ENCODE data around the gene TEAD1. TPM values are rescaled to one million over a fixed set of nuclear protein-coding genes. Genes with fewer than 3 reads are reported as not detected.

The TEAD1 gene
- total RNA-seq, 2 experiments from 2014 or later: 0.59 to 0.65 TPM

- H3K36me3 Mint-ChIP-seq (ENCODE audit: low read depth): no peaks in the 10 kb centered on the region
- POLR2A ChIA-PET: no interaction called here
- H3K27ac Mint-ChIP-seq: no peak overlapping the region
- peaks cover 20% of the 10 kb centered on the region for H3K4me1 Mint-ChIP-seq
- no peak for ATAC-seq
- H3K4me3 Mint-ChIP-seq: no peak overlapping the region
- H3K9me3 Mint-ChIP-seq (ENCODE audit: low read depth): no peaks in the 10 kb centered on the region
- CTCF ChIA-PET: no interaction called here
- no peak for DNase-seq
- H3K27me3 Mint-ChIP-seq: peaks cover 55% of the 10 kb centered on the region
- intact Hi-C loops (cut with DNase I, micrococcal nuclease): no loop called here
These were observed 40.9 kb downstream of the TEAD1 start for GRCh38 chr11:12715131-12715530.

GRCh38 chr11:12715941-12716340, 41.7 kb downstream of the TEAD1 start:
- POLR2A ChIA-PET: no interaction called here
- ATAC-seq (no peak), DNase-seq (no peak)
- Mint-ChIP-seq H3K36me3 (ENCODE audit: low read depth) (no peaks in the 10 kb centered on the region), H3K9me3 (ENCODE audit: low read depth) (no peaks in the 10 kb centered on the region), H3K4me3 (no peak overlapping the region), H3K27ac (no peak overlapping the region), H3K4me1 (peaks cover 20% of the 10 kb centered on the region), H3K27me3 (peaks cover 57% of the 10 kb centered on the region)
- intact Hi-C loops (cut with DNase I, micrococcal nuclease): no loop called here
- CTCF ChIA-PET: no interaction called here

- Mint-ChIP-seq H3K27ac (no peak overlapping the region), H3K4me3 (no peak overlapping the region), H3K9me3 (ENCODE audit: low read depth) (no peaks in the 10 kb centered on the region), H3K27me3 (peaks cover 62% of the 10 kb centered on the region), H3K36me3 (ENCODE audit: low read depth) (no peaks in the 10 kb centered on the region), H3K4me1 (peaks cover 20% of the 10 kb centered on the region)
- intact Hi-C loops (cut with DNase I, micrococcal nuclease): no loop called here
- DNase-seq (no peak), ATAC-seq (no peak)
- POLR2A ChIA-PET: no interaction called here
- CTCF ChIA-PET: no interaction called here
These were observed 42.6 kb downstream of the TEAD1 start for GRCh38 chr11:12716816-12717215.

- Mint-ChIP-seq H3K4me3 (no peak overlapping the region), H3K9me3 (ENCODE audit: low read depth) (no peaks in the 10 kb centered on the region), H3K4me1 (peaks cover 20% of the 10 kb centered on the region), H3K27ac (no peak overlapping the region), H3K27me3 (peaks cover 67% of the 10 kb centered on the region), H3K36me3 (ENCODE audit: low read depth) (no peaks in the 10 kb centered on the region)
- ATAC-seq (peak; percentile 99), DNase-seq (peak; percentile 81)
- ChIA-PET POLR2A (no interaction called here), CTCF (no interaction called here)
- intact Hi-C loops (cut with DNase I, micrococcal nuclease): loop anchor here in 1 of 2 experiments (1.0 kb wide), 1 partner anchor 44 kb away; the partner anchor contains the start of gene TEAD1
These were observed 43.6 kb downstream of the TEAD1 start for GRCh38 chr11:12717851-12718291.

GRCh38 chr11:12719221-12719620, 45.0 kb downstream of the TEAD1 start:
- H3K4me1 Mint-ChIP-seq: peaks cover 20% of the 10 kb centered on the region
- ATAC-seq (no peak), DNase-seq (no peak)
- H3K4me3 Mint-ChIP-seq: no peak overlapping the region
- H3K27ac Mint-ChIP-seq: no peak overlapping the region
- H3K36me3 Mint-ChIP-seq (ENCODE audit: low read depth): no peaks in the 10 kb centered on the region
- intact Hi-C loops (cut with DNase I, micrococcal nuclease): no loop called here
- peaks cover 72% of the 10 kb centered on the region for H3K27me3 Mint-ChIP-seq
- H3K9me3 Mint-ChIP-seq (ENCODE audit: low read depth): no peaks in the 10 kb centered on the region
- POLR2A ChIA-PET: interaction anchor here (0.6 kb wide), 1 partner anchor 14 kb away, joined by 6 read pairs; no protein-coding TSS in a partner anchor
- CTCF ChIA-PET: no interaction called here

- ChIA-PET CTCF (interaction anchor here (1.2 kb wide), 1 partner anchor 120 kb away, joined by 3 read pairs; no protein-coding TSS in a partner anchor), POLR2A (no interaction called here)
- Mint-ChIP-seq H3K36me3 (ENCODE audit: low read depth) (no peaks in the 10 kb centered on the region), H3K27me3 (peaks cover 63% of the 10 kb centered on the region), H3K27ac (no peak overlapping the region), H3K4me3 (no peak overlapping the region), H3K9me3 (ENCODE audit: low read depth) (no peaks in the 10 kb centered on the region), H3K4me1 (peaks cover 19% of the 10 kb centered on the region)
- intact Hi-C loops (cut with DNase I, micrococcal nuclease): no loop called here
- no peak for ATAC-seq
- no peak for DNase-seq
These were observed 47.8 kb downstream of the TEAD1 start for GRCh38 chr11:12721816-12722604.

GRCh38 chr11:12723421-12724300, 49.4 kb downstream of the TEAD1 start:
- intact Hi-C loops (cut with DNase I, micrococcal nuclease): no loop called here
- no peak overlapping the region for H3K27ac Mint-ChIP-seq
- peaks cover 65% of the 10 kb centered on the region for H3K27me3 Mint-ChIP-seq
- DNase-seq (no peak), ATAC-seq (no peak)
- no peak overlapping the region for H3K4me3 Mint-ChIP-seq
- H3K4me1 Mint-ChIP-seq: peaks cover 3% of the 10 kb centered on the region
- POLR2A ChIA-PET: no interaction called here
- H3K36me3 Mint-ChIP-seq (ENCODE audit: low read depth): no peaks in the 10 kb centered on the region
- no peaks in the 10 kb centered on the region for H3K9me3 Mint-ChIP-seq (ENCODE audit: low read depth)
- CTCF ChIA-PET: no interaction called here

- DNase-seq (peak; percentile 14), ATAC-seq (no peak)
- Mint-ChIP-seq H3K27ac (no peak overlapping the region), H3K9me3 (ENCODE audit: low read depth) (no peaks in the 10 kb centered on the region), H3K27me3 (peaks cover 65% of the 10 kb centered on the region), H3K36me3 (ENCODE audit: low read depth) (no peaks in the 10 kb centered on the region), H3K4me1 (no peaks in the 10 kb centered on the region), H3K4me3 (no peak overlapping the region)
- CTCF ChIA-PET: no interaction called here
- POLR2A ChIA-PET: no interaction called here
- intact Hi-C loops (cut with DNase I, micrococcal nuclease): no loop called here
These were observed 50.3 kb downstream of the TEAD1 start for GRCh38 chr11:12724301-12725054.

GRCh38 chr11:12725055-12725862, 51.0 kb downstream of the TEAD1 start:
- intact Hi-C loops (cut with DNase I, micrococcal nuclease): no loop called here
- ChIA-PET CTCF (no interaction called here), POLR2A (no interaction called here)
- no peak overlapping the region for H3K27ac Mint-ChIP-seq
- H3K4me1 Mint-ChIP-seq: no peaks in the 10 kb centered on the region
- no peaks in the 10 kb centered on the region for H3K9me3 Mint-ChIP-seq (ENCODE audit: low read depth)
- H3K4me3 Mint-ChIP-seq: no peak overlapping the region
- no peak for DNase-seq
- H3K36me3 Mint-ChIP-seq (ENCODE audit: low read depth): no peaks in the 10 kb centered on the region
- H3K27me3 Mint-ChIP-seq: peaks cover 60% of the 10 kb centered on the region
- no peak for ATAC-seq

- no peaks in the 10 kb centered on the region for H3K36me3 Mint-ChIP-seq (ENCODE audit: low read depth)
- H3K27ac Mint-ChIP-seq: no peak overlapping the region
- ChIA-PET POLR2A (no interaction called here), CTCF (no interaction called here)
- intact Hi-C loops (cut with DNase I, micrococcal nuclease): no loop called here
- no peak overlapping the region for H3K4me3 Mint-ChIP-seq
- no peak for ATAC-seq
- H3K9me3 Mint-ChIP-seq (ENCODE audit: low read depth): no peaks in the 10 kb centered on the region
- peaks cover 52% of the 10 kb centered on the region for H3K27me3 Mint-ChIP-seq
- no peak for DNase-seq
- no peaks in the 10 kb centered on the region for H3K4me1 Mint-ChIP-seq
These were observed 51.9 kb downstream of the TEAD1 start for GRCh38 chr11:12725863-12726682.

Data from activated CD4-positive, alpha-beta T cell treated with anti-CD3 and anti-CD28 coated beads for 36 hours (primary cell).